ENCODE data around the gene TMEM125.

The TMEM125 gene

GRCh38 chr1:43302201-43302600 lies 32.4 kb downstream of the TMEM125 start:
- Histone ChIP-seq H4K20me1 (ENCODE audit: insufficient read depth, low read length) (no peaks in the 10 kb centered on the region), H3K79me2 (ENCODE audit: insufficient read depth, low read length) (no peaks in the 10 kb centered on the region), H3K9ac (ENCODE audit: low read length) (no peak overlapping the region), H3K9me2 (ENCODE audit: low read depth, low read length) (no peaks in the 10 kb centered on the region), H3F3A (ENCODE audit: insufficient read depth, low read length) (no peaks in the 10 kb centered on the region), H3K27ac (ENCODE audit: low read depth, low read length, poor library complexity, severe bottlenecking) (no peak overlapping the region), H3K4me3 (ENCODE audit: low read depth, low read length, poor library complexity, severe bottlenecking) (no peak overlapping the region), H3K4me2 (ENCODE audit: low read length) (no peak overlapping the region), H3K27me3 (ENCODE audit: insufficient read depth, low read length) (peaks cover 7% of the 10 kb centered on the region; the same call in 1 of the 2 replicates), H3K36me3 (ENCODE audit: insufficient read depth, low read length) (no peaks in the 10 kb centered on the region), H3K4me1 (ENCODE audit: insufficient read depth, low read length, severe bottlenecking) (no peaks in the 10 kb centered on the region), H3K9me3 (ENCODE audit: low read length) (no peaks in the 10 kb centered on the region), H2AFZ (ENCODE audit: low read length) (no peak overlapping the region)
- TF ChIP-seq, protein P1, sequence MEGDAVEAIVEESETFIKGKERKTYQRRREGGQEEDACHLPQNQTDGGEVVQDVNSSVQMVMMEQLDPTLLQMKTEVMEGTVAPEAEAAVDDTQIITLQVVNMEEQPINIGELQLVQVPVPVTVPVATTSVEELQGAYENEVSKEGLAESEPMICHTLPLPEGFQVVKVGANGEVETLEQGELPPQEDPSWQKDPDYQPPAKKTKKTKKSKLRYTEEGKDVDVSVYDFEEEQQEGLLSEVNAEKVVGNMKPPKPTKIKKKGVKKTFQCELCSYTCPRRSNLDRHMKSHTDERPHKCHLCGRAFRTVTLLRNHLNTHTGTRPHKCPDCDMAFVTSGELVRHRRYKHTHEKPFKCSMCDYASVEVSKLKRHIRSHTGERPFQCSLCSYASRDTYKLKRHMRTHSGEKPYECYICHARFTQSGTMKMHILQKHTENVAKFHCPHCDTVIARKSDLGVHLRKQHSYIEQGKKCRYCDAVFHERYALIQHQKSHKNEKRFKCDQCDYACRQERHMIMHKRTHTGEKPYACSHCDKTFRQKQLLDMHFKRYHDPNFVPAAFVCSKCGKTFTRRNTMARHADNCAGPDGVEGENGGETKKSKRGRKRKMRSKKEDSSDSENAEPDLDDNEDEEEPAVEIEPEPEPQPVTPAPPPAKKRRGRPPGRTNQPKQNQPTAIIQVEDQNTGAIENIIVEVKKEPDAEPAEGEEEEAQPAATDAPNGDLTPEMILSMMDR (IDR thresholded peaks at IDR 0.05; ENCODE audit: low read length), result no peak
- no peak for TF ChIP-seq EZH2 (IDR thresholded peaks at IDR 0.05; ENCODE audit: borderline replicate concordance, low read length)

DNA sequence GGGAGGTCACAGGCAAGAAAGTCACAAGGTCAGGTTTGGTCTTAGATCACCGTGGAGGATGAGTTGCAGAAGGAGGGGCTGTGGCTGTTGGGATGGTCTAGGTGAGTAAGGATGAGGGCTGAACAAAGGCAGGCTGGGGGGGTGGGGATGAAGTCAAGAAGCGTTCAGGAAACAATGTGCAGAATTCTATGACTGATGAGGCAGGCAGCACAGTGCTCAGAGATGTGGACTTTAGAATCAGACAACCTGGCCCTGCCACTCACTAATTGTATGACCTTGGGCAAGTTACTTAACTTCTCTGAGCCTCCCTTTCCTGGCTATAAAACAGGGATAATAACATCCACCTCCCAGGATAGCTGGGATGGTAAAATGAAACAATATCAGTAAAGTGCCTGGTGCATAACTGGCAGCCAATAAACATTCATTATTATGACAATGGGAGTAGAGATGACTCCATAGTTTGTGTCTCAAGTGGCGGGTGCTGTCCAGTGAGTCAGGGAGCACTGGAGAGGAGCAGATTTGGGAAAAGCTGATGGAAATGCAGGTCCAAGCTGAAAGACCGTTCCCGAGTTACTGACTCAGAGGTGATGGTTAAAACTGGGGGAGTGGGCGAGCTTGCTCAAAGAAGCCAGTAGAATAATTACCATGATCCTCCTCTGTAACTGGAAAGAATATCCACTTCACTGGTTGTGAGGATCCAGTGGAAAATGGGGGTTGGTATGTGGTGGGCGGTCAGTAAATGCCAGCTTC lies 33.1 kb downstream of the TMEM125 start:
- Histone ChIP-seq H3K9me3 (ENCODE audit: low read length) (no peaks in the 10 kb centered on the region), H3K9me2 (ENCODE audit: low read depth, low read length) (no peaks in the 10 kb centered on the region), H3K79me2 (ENCODE audit: insufficient read depth, low read length) (no peaks in the 10 kb centered on the region), H3K36me3 (ENCODE audit: insufficient read depth, low read length) (no peaks in the 10 kb centered on the region), H3K4me1 (ENCODE audit: insufficient read depth, low read length, severe bottlenecking) (no peaks in the 10 kb centered on the region), H3K27me3 (ENCODE audit: insufficient read depth, low read length) (peaks cover 7% of the 10 kb centered on the region; the same call in 1 of the 2 replicates), H3F3A (ENCODE audit: insufficient read depth, low read length) (no peaks in the 10 kb centered on the region), H4K20me1 (ENCODE audit: insufficient read depth, low read length) (no peaks in the 10 kb centered on the region), H3K27ac (ENCODE audit: low read depth, low read length, poor library complexity, severe bottlenecking) (no peak overlapping the region), H3K4me3 (ENCODE audit: low read depth, low read length, poor library complexity, severe bottlenecking) (no peak overlapping the region), H3K4me2 (ENCODE audit: low read length) (no peak overlapping the region), H3K9ac (ENCODE audit: low read length) (no peak overlapping the region), H2AFZ (ENCODE audit: low read length) (no peak overlapping the region)
- no peak for TF ChIP-seq EZH2 (IDR thresholded peaks at IDR 0.05; ENCODE audit: borderline replicate concordance, low read length)
- TF ChIP-seq, protein P1 (IDR thresholded peaks at IDR 0.05; ENCODE audit: low read length), result no peak

DNA sequence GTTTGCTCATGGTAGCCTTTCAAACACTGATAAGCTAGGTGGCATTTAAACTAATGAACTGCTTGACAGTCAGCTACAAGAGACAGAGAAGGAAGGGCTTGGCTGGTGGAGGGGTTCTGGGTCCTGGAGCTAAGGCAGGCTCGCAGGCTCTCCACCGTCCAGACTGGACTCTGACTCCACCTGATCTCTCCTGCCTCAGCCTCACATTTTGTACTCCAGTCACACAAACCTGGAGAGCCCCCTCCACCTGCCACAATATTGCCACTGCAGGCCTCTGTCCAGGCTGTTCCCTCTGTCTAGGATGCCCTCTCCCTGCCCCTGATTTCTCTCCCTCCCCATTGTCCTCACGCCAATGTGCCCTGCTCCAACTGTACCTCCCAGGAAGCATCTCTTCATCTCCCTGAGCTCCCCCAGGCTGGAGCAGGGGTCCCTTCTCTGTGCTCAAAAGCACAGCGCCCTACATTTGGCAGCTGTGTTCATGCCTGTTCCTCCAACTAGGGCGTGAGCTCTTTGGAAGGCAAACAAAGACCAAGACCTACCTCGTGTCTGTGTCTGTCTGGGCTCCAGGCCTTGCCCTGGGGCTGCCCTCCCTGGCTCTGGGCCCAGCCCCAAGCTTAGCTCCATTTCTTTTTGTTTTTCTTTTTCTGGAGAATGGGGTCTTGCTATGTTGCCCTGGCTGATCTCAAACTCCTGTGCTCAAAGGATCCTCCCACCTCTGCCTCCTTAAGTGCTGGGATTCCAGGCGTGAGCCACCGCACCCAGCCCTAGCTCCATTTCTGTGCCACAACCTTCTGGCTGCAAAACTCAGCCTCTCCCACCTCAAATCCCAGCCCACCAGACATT lies 33.9 kb downstream of the TMEM125 start:
- H4K20me1 ChIP-seq (ENCODE audit: insufficient read depth, low read length), result no peaks in the 10 kb centered on the region
- H3K27ac ChIP-seq (ENCODE audit: low read depth, low read length, poor library complexity, severe bottlenecking), result no peak overlapping the region
- H3K79me2 ChIP-seq (ENCODE audit: insufficient read depth, low read length), result no peaks in the 10 kb centered on the region
- no peak overlapping the region for H3K4me3 ChIP-seq (ENCODE audit: low read depth, low read length, poor library complexity, severe bottlenecking)
- H3K9me3 ChIP-seq (ENCODE audit: low read length), result no peaks in the 10 kb centered on the region
- no peaks in the 10 kb centered on the region for H3K4me1 ChIP-seq (ENCODE audit: insufficient read depth, low read length, severe bottlenecking)
- TF ChIP-seq, protein P1 (IDR thresholded peaks at IDR 0.05; ENCODE audit: low read length), result no peak
- TF ChIP-seq EZH2 (IDR thresholded peaks at IDR 0.05; ENCODE audit: borderline replicate concordance, low read length), result no peak
- H3K36me3 ChIP-seq (ENCODE audit: insufficient read depth, low read length), result no peaks in the 10 kb centered on the region
- no peaks in the 10 kb centered on the region for H3F3A ChIP-seq (ENCODE audit: insufficient read depth, low read length)
- H3K9ac ChIP-seq (ENCODE audit: low read length), result no peak overlapping the region
- no peak overlapping the region for H2AFZ ChIP-seq (ENCODE audit: low read length)
- no peak overlapping the region for H3K4me2 ChIP-seq (ENCODE audit: low read length)
- H3K27me3 ChIP-seq (ENCODE audit: insufficient read depth, low read length), result peaks cover 7% of the 10 kb centered on the region; the same call in 1 of the 2 replicates
- no peaks in the 10 kb centered on the region for H3K9me2 ChIP-seq (ENCODE audit: low read depth, low read length)

Data from OCI-LY1 (cell line).